Fibroblast of skin of abdomen (primary cell): ENCODE data around the gene SERPINA7. TPM values are rescaled to one million over a fixed set of nuclear protein-coding genes. Genes with fewer than 3 reads are reported as not detected.
"Not testable (repeated sequence)": the region's sequence is repeated elsewhere in the genome, so short reads cannot be mapped to it uniquely, and the experiment has no call there.

Experiments
- DNase-seq: peaks from one replicate; pipeline ENCODE4 v3.0.0-alpha.2; 2013
- polyA plus RNA-seq, 2 experiments: library from polyadenylated mRNA; unstranded; fragments of 120-200 nt; gene quantifications; one replicate each; pipeline ENCODE4 v1.2.1, GENCODE V29; 2013; ENCODE audit not compliant: insufficient read length in 2 of 2

SERPINA7 gene, protein sequence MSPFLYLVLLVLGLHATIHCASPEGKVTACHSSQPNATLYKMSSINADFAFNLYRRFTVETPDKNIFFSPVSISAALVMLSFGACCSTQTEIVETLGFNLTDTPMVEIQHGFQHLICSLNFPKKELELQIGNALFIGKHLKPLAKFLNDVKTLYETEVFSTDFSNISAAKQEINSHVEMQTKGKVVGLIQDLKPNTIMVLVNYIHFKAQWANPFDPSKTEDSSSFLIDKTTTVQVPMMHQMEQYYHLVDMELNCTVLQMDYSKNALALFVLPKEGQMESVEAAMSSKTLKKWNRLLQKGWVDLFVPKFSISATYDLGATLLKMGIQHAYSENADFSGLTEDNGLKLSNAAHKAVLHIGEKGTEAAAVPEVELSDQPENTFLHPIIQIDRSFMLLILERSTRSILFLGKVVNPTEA
- not detected for polyA plus RNA-seq (2013, experiment 1 of 2; ENCODE audit: insufficient read length)
- polyA plus RNA-seq (2013, experiment 2 of 2; ENCODE audit: insufficient read length): not detected

GRCh38 chrX:106038625-106039024 is at the start of gene SERPINA7:
Gene SERPINA7 (minus strand): TSS chrX:106038727. CDS start chrX:106037058, 1,669 bp downstream.
- no peak for DNase-seq

DNA sequence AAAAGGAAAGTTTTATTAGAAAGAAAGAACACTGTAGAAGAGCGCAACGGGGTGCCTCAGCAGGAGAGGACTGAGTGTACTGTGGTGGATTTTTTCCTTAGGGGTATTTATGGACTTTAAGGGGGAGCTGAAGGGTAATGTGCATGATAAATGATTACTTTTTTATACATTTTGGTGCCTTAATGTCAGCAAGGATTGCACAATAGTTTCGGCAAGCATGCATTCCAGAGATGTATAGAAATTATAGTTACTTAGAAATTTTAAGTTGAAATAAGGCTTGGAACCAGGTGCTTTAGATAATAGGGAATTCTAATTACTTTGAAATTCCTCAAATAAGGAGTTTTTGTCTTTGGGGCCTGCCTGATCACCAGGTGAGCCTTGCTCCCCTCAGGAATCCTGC is 30.5 kb upstream of the SERPINA7 start:
- DNase-seq: no peak

DNA sequence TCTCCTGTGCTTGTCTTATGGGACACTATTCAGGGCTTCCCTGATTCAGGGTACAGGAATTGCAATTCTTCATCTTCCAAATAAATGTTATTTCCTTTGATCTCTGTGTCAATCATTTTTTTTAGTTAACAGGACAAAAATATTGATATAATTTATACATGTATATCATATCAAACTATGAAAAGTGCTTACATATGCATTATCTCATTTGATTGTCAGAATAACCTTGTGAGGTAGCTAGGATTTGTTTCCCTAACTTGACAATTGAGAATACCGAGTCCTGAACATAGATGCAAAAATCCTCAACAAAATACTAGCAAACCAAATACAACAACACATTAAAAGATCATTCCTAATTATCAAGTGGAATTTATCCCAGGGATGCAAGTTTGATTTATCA is 11.5 kb upstream of the SERPINA7 start:
- DNase-seq: no peak

DNA sequence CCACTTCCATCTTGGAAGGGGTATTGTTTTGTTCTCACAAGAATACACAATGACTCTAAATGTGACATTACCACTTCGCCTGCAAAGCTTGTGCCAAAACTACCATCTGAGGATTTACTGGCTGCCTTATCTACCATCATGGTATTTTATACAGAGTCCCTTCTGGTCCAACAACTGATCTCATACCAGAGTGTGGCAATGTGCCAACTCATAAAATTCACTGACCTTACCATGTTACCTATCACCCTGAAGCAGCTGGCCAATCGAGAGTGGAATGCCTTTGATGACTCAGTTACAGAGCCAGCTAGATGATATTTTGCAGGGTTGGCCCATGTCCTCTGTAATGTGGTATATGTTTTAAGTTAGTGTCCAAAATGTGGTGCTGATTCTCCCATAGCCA is 3.8 kb upstream of the SERPINA7 start:
- DNase-seq: no peak

DNA sequence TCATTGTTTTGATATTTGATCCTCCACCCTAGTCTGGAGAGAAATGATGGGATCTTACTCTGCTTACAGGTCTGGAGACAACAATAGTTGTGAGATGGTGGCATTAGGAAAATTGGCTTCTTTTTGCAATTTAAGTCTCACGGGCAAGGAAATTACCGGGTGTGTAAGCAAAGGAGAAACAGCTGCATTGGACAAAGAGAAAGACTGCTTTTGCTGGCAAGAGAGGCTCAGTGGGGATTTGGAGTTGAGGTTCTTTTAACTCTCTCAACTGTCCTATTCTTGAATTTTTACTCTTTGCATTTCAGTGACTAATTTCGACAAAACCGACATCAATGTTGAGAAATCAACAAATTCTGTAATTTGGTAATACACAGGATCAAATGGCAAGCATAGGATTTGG is 2.3 kb upstream of the SERPINA7 start:
- DNase-seq: no peak

GRCh38 chrX:106039920-106040319 is 1.4 kb upstream of the SERPINA7 start:
- DNase-seq: no peak

DNA sequence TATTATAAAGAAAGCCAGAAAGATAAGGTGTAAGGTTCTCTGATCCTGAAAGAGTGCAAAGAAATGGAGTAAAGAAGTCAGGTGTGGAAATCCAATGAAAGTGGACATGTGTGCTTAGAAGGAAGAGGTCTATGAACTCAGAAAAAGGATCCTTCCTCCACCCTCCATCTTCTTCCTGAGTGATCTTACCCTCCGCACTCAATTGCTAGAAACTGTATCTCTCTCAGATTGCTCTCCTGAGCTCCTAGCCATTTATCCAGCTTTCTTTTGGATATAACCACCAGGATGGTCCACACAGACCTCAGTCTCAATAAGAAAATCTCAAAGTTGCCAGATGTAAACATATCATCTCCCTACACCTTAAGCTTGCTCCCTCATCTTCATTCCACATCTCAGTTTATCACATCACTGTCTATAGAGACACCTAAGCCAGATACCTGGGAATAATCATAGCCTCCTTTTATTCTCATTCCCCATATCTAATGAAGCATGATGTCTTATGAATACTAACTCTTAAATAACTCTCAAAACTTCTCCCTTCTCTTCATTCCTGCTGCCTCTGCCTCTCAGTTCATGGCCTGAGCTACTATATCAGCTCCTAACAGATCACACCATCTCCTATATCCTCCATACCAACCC is 573 bp downstream of the SERPINA7 start:
- DNase-seq: no peak

DNA sequence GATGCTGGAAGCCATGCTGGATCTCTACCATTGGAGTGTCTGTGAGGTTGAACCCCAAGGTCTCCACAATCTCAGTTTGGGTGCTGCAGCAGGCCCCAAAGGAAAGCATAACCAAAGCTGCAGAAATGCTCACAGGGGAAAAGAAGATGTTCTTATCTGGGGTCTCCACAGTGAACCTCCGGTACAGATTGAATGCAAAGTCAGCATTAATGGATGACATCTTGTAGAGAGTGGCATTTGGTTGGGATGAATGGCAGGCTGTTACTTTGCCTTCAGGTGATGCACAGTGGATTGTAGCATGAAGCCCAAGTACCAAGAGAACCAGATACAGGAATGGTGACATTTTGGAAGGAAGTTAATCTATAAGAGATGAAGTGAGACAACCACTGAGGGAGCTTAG is 1.8 kb downstream of the SERPINA7 start:
- DNase-seq: no peak

GRCh38 chrX:106035064-106035463 is 3.5 kb downstream of the SERPINA7 start:
- no peak for DNase-seq

- no peak for DNase-seq
These were observed 14.6 kb downstream of the SERPINA7 start for GRCh38 chrX:106023947-106024346.

- DNase-seq: no peak
These were observed 16.3 kb downstream of the SERPINA7 start for GRCh38 chrX:106022238-106022637.

- DNase-seq: no peak
These were observed 24.3 kb downstream of the SERPINA7 start for GRCh38 chrX:106014119-106014775.

DNA sequence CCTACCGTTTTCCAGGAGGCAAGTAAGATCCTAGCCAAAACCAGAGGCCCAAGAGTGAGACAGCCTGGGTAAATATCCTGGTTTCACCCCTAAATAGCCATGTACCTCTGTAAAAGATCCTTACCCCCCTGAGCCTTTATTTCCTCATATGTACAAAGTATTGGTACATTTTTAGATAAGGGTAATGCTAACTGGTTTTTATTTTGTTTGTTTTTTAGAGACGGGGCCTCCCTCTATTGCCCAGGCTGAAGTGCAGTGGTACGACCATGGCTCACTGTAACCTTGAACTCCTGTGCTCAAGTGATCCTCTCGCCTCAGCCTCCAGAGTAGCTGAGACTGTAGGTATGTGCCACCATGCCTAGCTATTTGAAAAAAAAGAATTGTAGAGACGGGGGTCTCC is 29.4 kb downstream of the SERPINA7 start:
- no peak for DNase-seq

DNA sequence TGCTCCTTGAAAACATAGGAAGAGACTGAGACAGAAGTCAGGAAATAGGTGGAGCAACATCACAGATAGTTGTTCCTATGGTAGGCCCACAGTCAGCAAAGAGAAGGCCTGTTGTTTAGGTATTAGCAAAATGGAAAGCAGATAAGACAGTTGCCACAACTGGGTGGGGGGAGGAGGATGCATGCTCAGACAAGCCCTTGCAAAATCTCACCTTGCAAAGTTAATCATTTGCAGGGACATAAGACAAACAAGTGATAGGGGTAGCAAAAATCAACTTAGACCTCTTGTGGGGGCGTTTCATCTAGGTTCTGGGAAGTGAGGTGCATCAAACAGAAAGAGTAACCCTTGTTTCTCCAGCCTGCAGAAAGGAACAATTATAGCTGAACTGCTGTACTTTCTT is 30.7 kb downstream of the SERPINA7 start:
- DNase-seq: no peak

DNA sequence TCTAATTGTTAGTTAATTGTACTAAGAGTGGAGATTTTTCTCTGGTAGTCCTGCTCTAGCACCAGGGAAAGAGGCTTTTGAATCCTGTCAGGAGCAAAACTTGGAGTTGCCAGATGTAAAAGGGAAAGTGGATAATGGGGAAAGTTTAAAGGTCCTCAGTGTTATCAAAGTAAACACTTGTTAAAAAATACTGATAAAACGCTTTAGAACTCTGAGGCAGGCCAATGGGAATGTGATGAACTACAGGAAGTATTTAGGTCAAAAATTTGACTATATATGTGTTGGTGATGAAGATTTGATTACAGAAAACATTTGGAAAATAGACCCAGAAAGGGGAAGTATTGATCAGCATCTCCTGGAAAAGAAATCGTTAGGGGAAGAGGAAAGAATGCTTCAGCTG is 32.8 kb downstream of the SERPINA7 start:
- no peak for DNase-seq

DNA sequence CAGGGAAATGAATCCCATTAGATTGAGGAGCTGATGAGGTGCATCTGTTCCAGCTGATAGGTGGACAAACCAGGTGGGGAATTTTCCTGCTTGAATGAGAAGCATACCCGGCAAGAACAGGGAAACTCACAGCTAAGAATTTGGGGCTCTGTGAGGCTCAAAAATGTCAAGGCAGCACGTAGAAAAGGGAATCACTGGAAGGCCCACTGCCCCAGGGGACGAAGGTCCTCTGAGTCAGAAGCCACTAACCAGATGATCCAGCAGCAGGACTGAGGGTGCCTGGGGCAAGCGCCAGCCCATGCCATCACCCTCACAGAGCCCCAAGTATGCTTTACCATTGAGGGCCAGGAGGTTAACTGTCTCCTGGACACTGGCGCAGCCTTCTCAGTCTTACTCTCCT is 37.9 kb downstream of the SERPINA7 start:
- DNase-seq: not testable (repeated sequence)

DNA sequence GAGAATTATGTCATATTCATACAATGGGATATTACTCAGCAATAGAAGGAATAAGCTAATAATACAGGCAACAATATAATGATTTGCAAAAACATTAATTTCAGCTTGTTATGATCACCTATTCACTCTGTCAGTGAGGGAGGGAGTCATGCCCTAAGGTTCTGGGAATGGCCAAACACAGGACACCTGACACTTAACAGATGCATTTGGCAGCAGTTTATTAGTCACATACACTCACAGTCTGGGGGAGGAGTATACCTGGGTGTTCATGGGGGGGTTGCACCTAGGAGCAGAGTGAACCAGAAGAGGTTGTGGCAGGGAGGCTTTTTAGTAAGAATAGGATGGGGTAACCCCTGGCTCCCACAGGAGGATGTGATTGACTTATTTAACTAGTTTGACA is 38.3 kb downstream of the SERPINA7 start:
- DNase-seq: no peak

DNA sequence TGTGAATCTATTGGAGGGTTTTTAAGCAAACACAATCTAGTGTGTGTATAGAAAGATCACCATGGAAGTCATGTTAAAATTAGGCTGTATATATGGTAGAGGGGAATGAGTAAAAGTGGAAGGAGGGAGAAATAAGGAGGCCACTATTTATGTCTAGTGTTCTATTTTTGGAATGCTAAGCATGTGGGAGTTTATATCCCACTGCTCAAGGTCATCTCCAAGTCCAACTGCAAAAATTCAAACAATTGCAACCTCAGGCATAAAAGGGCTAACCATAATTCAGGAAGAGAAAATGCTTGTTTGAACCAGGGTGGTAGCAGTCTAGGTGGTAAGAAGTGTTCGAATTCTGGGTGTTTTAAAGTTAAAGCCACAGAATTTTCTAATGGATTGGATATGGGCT is 39.2 kb downstream of the SERPINA7 start:
- DNase-seq: no peak

DNA sequence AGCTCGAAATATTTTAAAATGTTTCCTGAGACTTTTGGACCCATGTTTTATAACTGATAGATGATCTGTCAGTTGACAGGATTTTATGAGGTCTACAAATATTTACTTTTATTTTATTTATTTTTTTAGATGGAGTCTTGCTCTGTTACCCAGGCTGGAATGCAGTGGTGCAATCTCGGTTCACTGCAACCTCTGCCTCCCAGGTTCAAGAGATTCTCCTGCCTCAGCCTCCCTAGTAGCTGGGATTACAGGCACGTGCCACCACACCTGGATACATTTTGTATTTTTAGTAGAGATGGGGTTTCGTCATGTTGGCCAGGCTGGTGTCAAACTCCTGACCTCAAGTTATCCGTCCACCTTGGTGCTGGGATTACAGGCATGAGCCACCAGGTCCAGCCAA is 50.0 kb downstream of the SERPINA7 start:
- not testable (repeated sequence) for DNase-seq
